ENCODE results near the gene RGS6.

DNA sequence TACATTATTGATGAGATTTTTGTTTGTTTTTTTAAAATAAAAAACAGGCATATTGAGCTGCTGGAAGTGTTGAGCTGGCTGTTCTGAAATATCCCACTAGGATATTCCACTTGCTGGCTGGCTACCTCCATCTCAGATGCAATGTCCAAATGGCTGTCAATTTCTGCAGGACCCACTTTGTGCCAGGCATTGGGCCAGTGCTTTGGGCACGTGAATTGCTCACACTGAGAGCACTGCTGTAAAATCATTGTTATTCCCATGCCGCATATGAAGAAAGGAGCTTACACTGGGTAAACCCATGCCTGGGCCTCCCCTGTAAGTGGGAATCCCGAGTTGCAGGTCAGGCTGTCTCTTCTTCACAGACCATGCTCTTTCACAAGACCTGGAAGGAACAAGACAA, 56.7 kb downstream of the RGS6 start:
- TF ChIP-seq POLR2A (IDR thresholded peaks at IDR 0.05; ENCODE audit: low read length) = no peak
- no peak for TF ChIP-seq GATA1 (IDR thresholded peaks at IDR 0.05; ENCODE audit: low read depth, low read length)
